ENCODE results near the gene SUFU.
"Not testable (repeated sequence)": the region's sequence is repeated elsewhere in the genome, so short reads cannot be mapped to it uniquely, and the experiment has no call there.

The SUFU gene

GRCh38 chr10:102492344-102492939 lies 11.3 kb upstream of the SUFU start:
- no peak for DNase-seq (ENCODE audit: extremely low spot score)
- POLR2A ChIA-PET: no interaction called here
- CTCF ChIA-PET: no interaction called here
- TF ChIP-seq, protein P1, sequence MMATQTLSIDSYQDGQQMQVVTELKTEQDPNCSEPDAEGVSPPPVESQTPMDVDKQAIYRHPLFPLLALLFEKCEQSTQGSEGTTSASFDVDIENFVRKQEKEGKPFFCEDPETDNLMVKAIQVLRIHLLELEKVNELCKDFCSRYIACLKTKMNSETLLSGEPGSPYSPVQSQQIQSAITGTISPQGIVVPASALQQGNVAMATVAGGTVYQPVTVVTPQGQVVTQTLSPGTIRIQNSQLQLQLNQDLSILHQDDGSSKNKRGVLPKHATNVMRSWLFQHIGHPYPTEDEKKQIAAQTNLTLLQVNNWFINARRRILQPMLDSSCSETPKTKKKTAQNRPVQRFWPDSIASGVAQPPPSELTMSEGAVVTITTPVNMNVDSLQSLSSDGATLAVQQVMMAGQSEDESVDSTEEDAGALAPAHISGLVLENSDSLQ (IDR thresholded peaks at IDR 0.05): no peak
- no peak for TF ChIP-seq ZNF384 (IDR thresholded peaks at IDR 0.05)

- CTCF ChIA-PET: no interaction called here
- TF ChIP-seq FOXA1 (IDR thresholded peaks at IDR 0.05) (no peak), ZNF384 (IDR thresholded peaks at IDR 0.05) (peak; percentile 65)
- POLR2A ChIA-PET: no interaction called here
- no peak for DNase-seq (ENCODE audit: extremely low spot score)
Measured at GRCh38 chr10:102492983-102493382, 10.8 kb upstream of the SUFU start.

DNA sequence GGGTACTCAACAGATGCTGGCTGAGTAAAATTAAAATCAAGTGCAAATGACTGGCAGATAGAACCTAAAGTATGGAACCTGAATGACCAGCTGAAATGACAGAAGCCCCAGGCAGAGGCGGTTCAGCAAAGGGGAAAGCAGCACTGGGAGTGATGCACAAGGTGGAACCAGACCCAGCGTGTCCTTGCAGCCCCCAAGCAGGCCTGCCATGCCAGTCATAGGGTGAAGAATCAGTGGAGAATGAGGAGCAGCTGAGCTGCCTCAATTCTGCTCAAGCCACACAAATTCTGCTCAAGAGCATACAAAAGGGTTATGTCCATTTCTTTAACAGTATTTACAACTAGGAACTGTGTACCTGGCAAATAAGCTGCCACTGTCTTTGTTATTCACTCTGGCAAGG lies 10.0 kb upstream of the SUFU start:
- ChIA-PET CTCF (no interaction called here), POLR2A (no interaction called here)
- TF ChIP-seq TARDBP (IDR thresholded peaks at IDR 0.05): no peak
- TF ChIP-seq HDGF (IDR thresholded peaks at IDR 0.05; ENCODE audit: borderline replicate concordance): no peak
- TF ChIP-seq BHLHE40 (IDR thresholded peaks at IDR 0.05; ENCODE audit: borderline replicate concordance): no peak
- no peak for TF ChIP-seq ZNF384 (IDR thresholded peaks at IDR 0.05)
- TF ChIP-seq FOXM1 (IDR thresholded peaks at IDR 0.05; ENCODE audit: borderline replicate concordance): no peak
- TF ChIP-seq ARNT (IDR thresholded peaks at IDR 0.05): no peak
- no peak for TF ChIP-seq SP1 (IDR thresholded peaks at IDR 0.05)
- no peak for TF ChIP-seq FOXA1 (IDR thresholded peaks at IDR 0.05)
- TF ChIP-seq L3MBTL2 (conservative IDR thresholded peaks at IDR 0.05): no peak
- no peak for TF ChIP-seq ELF4 (IDR thresholded peaks at IDR 0.05)
- no peak for TF ChIP-seq CTBP1 (IDR thresholded peaks at IDR 0.05; ENCODE audit: borderline replicate concordance)
- no peak for TF ChIP-seq FOXK2 (IDR thresholded peaks at IDR 0.05)
- TF ChIP-seq SUZ12 (IDR thresholded peaks at IDR 0.05): no peak
- TF ChIP-seq NFRKB (IDR thresholded peaks at IDR 0.05): no peak

DNA sequence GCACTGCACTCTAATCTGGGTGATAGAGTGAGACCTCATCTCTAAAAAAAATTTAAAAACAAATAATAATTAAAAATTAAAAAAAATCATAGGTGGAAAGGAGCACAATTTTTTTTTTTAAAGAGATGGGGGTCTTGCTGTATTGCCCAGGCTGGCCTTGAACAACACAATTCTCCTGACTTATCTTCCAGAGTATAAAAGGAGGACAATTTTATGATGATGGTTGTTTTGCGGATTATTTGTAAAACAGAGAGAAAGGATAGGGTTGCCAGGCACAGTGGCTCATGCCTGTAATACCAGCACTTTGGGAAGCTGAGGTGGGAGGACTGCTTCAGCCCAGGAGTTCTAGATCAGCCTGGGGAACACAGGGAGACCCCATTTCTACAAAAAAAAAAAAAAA lies 6.2 kb upstream of the SUFU start:
- CTCF ChIA-PET: interaction anchor here (2.0 kb wide), 1 partner anchor 98 kb away, joined by 5 read pairs; no protein-coding TSS in a partner anchor
- DNase-seq (ENCODE audit: extremely low spot score): no peak
- POLR2A ChIA-PET: no interaction called here
- TF ChIP-seq FOXA1 (IDR thresholded peaks at IDR 0.05) (no peak), L3MBTL2 (conservative IDR thresholded peaks at IDR 0.05) (no peak), CTBP1 (IDR thresholded peaks at IDR 0.05; ENCODE audit: borderline replicate concordance) (no peak), SUZ12 (IDR thresholded peaks at IDR 0.05) (no peak), ZNF384 (IDR thresholded peaks at IDR 0.05) (no peak), LEF1 (IDR thresholded peaks at IDR 0.05; ENCODE audit: borderline replicate concordance) (no peak), NFRKB (IDR thresholded peaks at IDR 0.05) (no peak), FOXK2 (IDR thresholded peaks at IDR 0.05) (no peak), ARNT (IDR thresholded peaks at IDR 0.05) (no peak), FOXM1 (IDR thresholded peaks at IDR 0.05; ENCODE audit: borderline replicate concordance) (no peak), HDGF (IDR thresholded peaks at IDR 0.05; ENCODE audit: borderline replicate concordance) (no peak), BHLHE40 (IDR thresholded peaks at IDR 0.05; ENCODE audit: borderline replicate concordance) (no peak), ELF4 (IDR thresholded peaks at IDR 0.05) (no peak), SP1 (IDR thresholded peaks at IDR 0.05) (no peak), TARDBP (IDR thresholded peaks at IDR 0.05) (no peak)
- TF ChIP-seq, protein P1 (IDR thresholded peaks at IDR 0.05): no peak

More for the DNA sequence above, 10.0 kb upstream of the SUFU start:
- no peak for DNase-seq (ENCODE audit: extremely low spot score)

GRCh38 chr10:102499356-102499755 lies 4.4 kb upstream of the SUFU start:
- CTCF ChIA-PET: interaction anchor here (2.0 kb wide), 1 partner anchor 100 kb away, joined by 5 read pairs; no protein-coding TSS in a partner anchor
- no peak for TF ChIP-seq HDGF (IDR thresholded peaks at IDR 0.05; ENCODE audit: borderline replicate concordance)
- TF ChIP-seq BHLHE40 (IDR thresholded peaks at IDR 0.05; ENCODE audit: borderline replicate concordance): no peak
- TF ChIP-seq TARDBP (IDR thresholded peaks at IDR 0.05): no peak
- no peak for TF ChIP-seq SP1 (IDR thresholded peaks at IDR 0.05)
- no peak for TF ChIP-seq ZNF384 (IDR thresholded peaks at IDR 0.05)
- TF ChIP-seq ELF4 (IDR thresholded peaks at IDR 0.05): no peak
- TF ChIP-seq FOXA1 (IDR thresholded peaks at IDR 0.05): no peak
- no peak for TF ChIP-seq FOXM1 (IDR thresholded peaks at IDR 0.05; ENCODE audit: borderline replicate concordance)
- TF ChIP-seq NFRKB (IDR thresholded peaks at IDR 0.05): no peak
- TF ChIP-seq L3MBTL2 (conservative IDR thresholded peaks at IDR 0.05): no peak
- no peak for TF ChIP-seq ARNT (IDR thresholded peaks at IDR 0.05)
- TF ChIP-seq CTBP1 (IDR thresholded peaks at IDR 0.05; ENCODE audit: borderline replicate concordance): no peak

GRCh38 chr10:102500686-102501085 lies 3.1 kb upstream of the SUFU start:
- POLR2A ChIA-PET: interaction anchor here (0.7 to 1.4 kb wide), 2 partner anchors 144 to 298 kb away, joined by 3 to 4 read pairs; no protein-coding TSS in a partner anchor
- not testable (repeated sequence) for DNase-seq (ENCODE audit: extremely low spot score)
- CTCF ChIA-PET: interaction anchor here (0.6 to 0.9 kb wide), 4 partner anchors 16 to 196 kb away, joined by 3 to 4 read pairs (median 3); no protein-coding TSS in a partner anchor

More at GRCh38 chr10:102499356-102499755, 4.4 kb upstream of the SUFU start:
- DNase-seq (ENCODE audit: extremely low spot score): no peak
- POLR2A ChIA-PET: no interaction called here

- no peak for TF ChIP-seq ARNT (IDR thresholded peaks at IDR 0.05)
- TF ChIP-seq NFRKB (IDR thresholded peaks at IDR 0.05): no peak
- no peak for TF ChIP-seq ZNF384 (IDR thresholded peaks at IDR 0.05)
- no peak for TF ChIP-seq ELF4 (IDR thresholded peaks at IDR 0.05)
- TF ChIP-seq, protein P1 (IDR thresholded peaks at IDR 0.05): no peak
- no peak for TF ChIP-seq HDGF (IDR thresholded peaks at IDR 0.05; ENCODE audit: borderline replicate concordance)
- TF ChIP-seq LEF1 (IDR thresholded peaks at IDR 0.05; ENCODE audit: borderline replicate concordance): no peak
- no peak for TF ChIP-seq SUZ12 (IDR thresholded peaks at IDR 0.05)
- TF ChIP-seq L3MBTL2 (conservative IDR thresholded peaks at IDR 0.05): no peak
- TF ChIP-seq BHLHE40 (IDR thresholded peaks at IDR 0.05; ENCODE audit: borderline replicate concordance): no peak
- no peak for TF ChIP-seq FOXA1 (IDR thresholded peaks at IDR 0.05)
- TF ChIP-seq SP1 (IDR thresholded peaks at IDR 0.05): no peak; the same call in 1 of the 2 replicates
- POLR2A ChIA-PET: interaction anchor here (0.7 to 1.6 kb wide), 4 partner anchors 17 to 299 kb away, joined by 3 to 5 read pairs (median 4); no protein-coding TSS in a partner anchor
- CTCF ChIA-PET: interaction anchor here (0.6 to 0.9 kb wide), 4 partner anchors 17 to 195 kb away, joined by 3 to 4 read pairs (median 3); no protein-coding TSS in a partner anchor
- DNase-seq (ENCODE audit: extremely low spot score): no peak
Measured at GRCh38 chr10:102501201-102502028, 2.4 kb upstream of the SUFU start.
